Activated naive CD8-positive, alpha-beta T cell (primary cell): ENCODE data around the gene GPR137.
"Not testable (repeated sequence)": the region's sequence is repeated elsewhere in the genome, so short reads cannot be mapped to it uniquely, and the experiment has no call there.

ENCODE experiments used
- H3K27ac Mint-ChIP-seq: one replicate; pipeline ENCODE4 v1.8.0; 2021; ENCODE audit warnings: mixed read lengths
- H3K27me3 Mint-ChIP-seq: one replicate; pipeline ENCODE4 v1.8.0; 2021; ENCODE audit warnings: mixed read lengths
- H3K36me3 Mint-ChIP-seq: one replicate; pipeline ENCODE4 v1.8.0; 2021; ENCODE audit warnings: mixed read lengths
- H3K4me1 Mint-ChIP-seq: one replicate; pipeline ENCODE4 v1.8.0; 2021; ENCODE audit warnings: low read depth, mixed read lengths
- H3K4me3 Mint-ChIP-seq: one replicate; pipeline ENCODE4 v1.8.0; 2021; ENCODE audit warnings: mild to moderate bottlenecking, mixed read lengths
- H3K9me3 Mint-ChIP-seq: one replicate; pipeline ENCODE4 v1.8.0; 2021; ENCODE audit warnings: low read depth, mixed read lengths

GPR137 gene

GRCh38 chr11:64245797-64246620 lies 39.6 kb upstream of the GPR137 start:
- Mint-ChIP-seq H3K36me3 (no peaks in the 10 kb centered on the region), H3K4me1 (peaks cover 24% of the 10 kb centered on the region), H3K9me3 (no peaks in the 10 kb centered on the region), H3K27me3 (no peaks in the 10 kb centered on the region), H3K27ac (peak overlapping the region; percentile 96), H3K4me3 (peak overlapping the region; percentile 94)

GRCh38 chr11:64246621-64246870 lies 39.1 kb upstream of the GPR137 start:
- H3K9me3 Mint-ChIP-seq, H3K27ac Mint-ChIP-seq: not testable (repeated sequence)

GRCh38 chr11:64246871-64247728 lies 38.5 kb upstream of the GPR137 start, which contains the start of gene PPP1R14B:
Gene PPP1R14B, minus strand, starts transcription at chr11:64246943. Its CDS starts 270 bp downstream, at chr11:64246673.
- peak within 1 kb of the TSS; percentile 96 for H3K27ac Mint-ChIP-seq
- no peaks in the 10 kb centered on the region for H3K9me3 Mint-ChIP-seq
- no peaks in the 10 kb centered on the region for H3K27me3 Mint-ChIP-seq
- no peaks in the 10 kb centered on the region for H3K36me3 Mint-ChIP-seq
- peak within 1 kb of the TSS; percentile 94 for H3K4me3 Mint-ChIP-seq
- peaks cover 28% of the 10 kb centered on the region for H3K4me1 Mint-ChIP-seq

More at GRCh38 chr11:64246621-64246870, 39.1 kb upstream of the GPR137 start:
- peak overlapping the region; percentile 84 for H3K4me3 Mint-ChIP-seq
- not testable (repeated sequence) for H3K27me3 Mint-ChIP-seq, H3K36me3 Mint-ChIP-seq
- H3K4me1 Mint-ChIP-seq: peaks cover 24% of the 10 kb centered on the region

GRCh38 chr11:64247729-64248531 lies 37.7 kb upstream of the GPR137 start:
- Mint-ChIP-seq H3K27me3 (no peaks in the 10 kb centered on the region), H3K4me3 (peak overlapping the region; percentile 79), H3K36me3 (no peaks in the 10 kb centered on the region), H3K4me1 (peaks cover 23% of the 10 kb centered on the region), H3K9me3 (no peaks in the 10 kb centered on the region), H3K27ac (peak overlapping the region; percentile 74)

GRCh38 chr11:64248578-64248977 lies 37.1 kb upstream of the GPR137 start:
- Mint-ChIP-seq H3K4me3 (no peak overlapping the region), H3K4me1 (peaks cover 18% of the 10 kb centered on the region), H3K27ac (no peak overlapping the region), H3K36me3 (no peaks in the 10 kb centered on the region), H3K9me3 (no peaks in the 10 kb centered on the region), H3K27me3 (no peaks in the 10 kb centered on the region)

GRCh38 chr11:64249038-64249437 lies 36.6 kb upstream of the GPR137 start:
- H3K36me3 Mint-ChIP-seq: no peaks in the 10 kb centered on the region
- no peak overlapping the region for H3K4me3 Mint-ChIP-seq
- no peak overlapping the region for H3K27ac Mint-ChIP-seq
- H3K9me3 Mint-ChIP-seq: no peaks in the 10 kb centered on the region
- H3K4me1 Mint-ChIP-seq: peaks cover 15% of the 10 kb centered on the region
- H3K27me3 Mint-ChIP-seq: no peaks in the 10 kb centered on the region

- H3K4me3 Mint-ChIP-seq: peak overlapping the region; percentile 58
Observed at GRCh38 chr11:64249563-64250414, 35.9 kb upstream of the GPR137 start.

GRCh38 chr11:64250415-64251015 lies 35.1 kb upstream of the GPR137 start:
- Mint-ChIP-seq H3K4me1 (peaks cover 15% of the 10 kb centered on the region), H3K36me3 (no peaks in the 10 kb centered on the region), H3K27ac (no peak overlapping the region), H3K9me3 (no peaks in the 10 kb centered on the region), H3K27me3 (no peaks in the 10 kb centered on the region), H3K4me3 (peak overlapping the region; percentile 82)

More at GRCh38 chr11:64249563-64250414, 35.9 kb upstream of the GPR137 start:
- Mint-ChIP-seq H3K27ac (peak overlapping the region; percentile 22), H3K9me3 (no peaks in the 10 kb centered on the region), H3K36me3 (no peaks in the 10 kb centered on the region), H3K27me3 (no peaks in the 10 kb centered on the region), H3K4me1 (peaks cover 15% of the 10 kb centered on the region)

GRCh38 chr11:64251016-64251752 lies 34.5 kb upstream of the GPR137 start, which contains the start of gene PLCB3:
Gene PLCB3, plus strand, starts transcription at chr11:64251530. Its CDS starts 120 bp downstream, at chr11:64251650.
- peak within 1 kb of the TSS; percentile 41 for H3K27ac Mint-ChIP-seq
- no peaks in the 10 kb centered on the region for H3K27me3 Mint-ChIP-seq
- H3K36me3 Mint-ChIP-seq: no peaks in the 10 kb centered on the region
- H3K4me3 Mint-ChIP-seq: peak within 1 kb of the TSS; percentile 89
- H3K4me1 Mint-ChIP-seq: peaks cover 15% of the 10 kb centered on the region
- no peaks in the 10 kb centered on the region for H3K9me3 Mint-ChIP-seq

- Mint-ChIP-seq H3K27me3 (no peaks in the 10 kb centered on the region), H3K27ac (peak overlapping the region; percentile 41), H3K9me3 (no peaks in the 10 kb centered on the region), H3K4me1 (peaks cover 15% of the 10 kb centered on the region), H3K36me3 (no peaks in the 10 kb centered on the region), H3K4me3 (peak overlapping the region; percentile 89)
Observed at GRCh38 chr11:64251753-64252002, 34.0 kb upstream of the GPR137 start.

GRCh38 chr11:64252003-64252872 lies 33.4 kb upstream of the GPR137 start:
- Mint-ChIP-seq H3K4me3 (peak overlapping the region; percentile 89), H3K36me3 (no peaks in the 10 kb centered on the region), H3K27me3 (no peaks in the 10 kb centered on the region), H3K27ac (peak overlapping the region; percentile 41), H3K4me1 (peaks cover 15% of the 10 kb centered on the region), H3K9me3 (no peaks in the 10 kb centered on the region)

GRCh38 chr11:64253043-64253442 lies 32.6 kb upstream of the GPR137 start:
- Mint-ChIP-seq H3K4me3 (peak overlapping the region; percentile 32), H3K4me1 (peaks cover 12% of the 10 kb centered on the region), H3K27me3 (no peaks in the 10 kb centered on the region), H3K9me3 (no peaks in the 10 kb centered on the region), H3K27ac (no peak overlapping the region), H3K36me3 (no peaks in the 10 kb centered on the region)
